SK-N-SH treated with all-trans-retinoic acid at 6 μM for 48 hours (cell line): ENCODE measurements around the gene NRXN2.

ENCODE experiments used
- ARNTL ChIP-seq: fragments of 450-650 bp; formaldehyde crosslinking; IDR thresholded peaks from 2 replicates; pipeline ENCODE4 v1.5.0; 2020; ENCODE audit warnings: low read depth, mild to moderate bottlenecking, moderate library complexity, borderline replicate concordance
- ISL1 ChIP-seq: fragments of 250-450 bp; sonication (Bioruptor Pico); IDR thresholded peaks from 2 replicates; pipeline ENCODE4 v2.1.2; 2022; ENCODE audit warnings: mild to moderate bottlenecking, moderate library complexity
- ZFP30 ChIP-seq: fragments of 450-650 bp; formaldehyde crosslinking; IDR thresholded peaks from 2 replicates; pipeline ENCODE4 v1.5.0; 2022; ENCODE audit warnings: mild to moderate bottlenecking, moderate library complexity

DNA sequence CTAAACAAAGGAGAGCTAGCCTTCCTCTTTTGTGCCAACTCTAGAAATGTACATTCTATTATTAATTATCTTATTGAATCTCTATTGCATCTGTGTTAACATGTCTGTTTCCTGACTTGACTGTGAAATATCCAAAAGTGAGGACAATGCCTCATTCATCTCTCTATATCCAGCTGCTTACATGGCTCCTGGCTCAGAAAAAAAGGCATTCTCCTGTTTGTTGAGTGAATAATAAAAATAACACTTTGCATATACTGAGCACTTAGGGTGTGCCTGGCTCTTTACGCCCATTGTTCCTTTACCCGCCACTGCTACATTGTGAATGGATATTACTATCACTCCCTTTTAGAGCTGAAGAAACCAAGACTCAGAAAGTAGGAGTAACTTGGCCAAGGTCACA, 19.9 kb downstream of the NRXN2 start:
- TF ChIP-seq ARNTL (CRISPR knock-in tag) = no peak
- no peak for TF ChIP-seq ISL1 (CRISPR knock-in tag)
- no peak for TF ChIP-seq ZFP30
